Duodenal mucosa (tissue), 2 donors: ENCODE data around the gene PRICKLE4.

Experiments used
- H3K27ac ChIP-seq: one replicate; pipeline ENCODE4 v1.7.0; 2013; ENCODE audit warnings: low read depth, low read length
- H3K27me3 ChIP-seq, 2 donors: one replicate each; pipeline ENCODE4 v1.7.0; 2013; ENCODE audit warnings: low read length in 2 of 2, control low read depth in 1 of 2; ENCODE audit not compliant: insufficient read depth in 2 of 2, control insufficient read depth in 1 of 2
- H3K36me3 ChIP-seq, 2 donors: one replicate each; pipeline ENCODE4 v1.7.0; 2013; ENCODE audit warnings: low read length in 2 of 2, control low read depth in 1 of 2; ENCODE audit not compliant: insufficient read depth in 2 of 2, control insufficient read depth in 1 of 2
- H3K4me1 ChIP-seq, 2 donors: one replicate each; pipeline ENCODE4 v1.7.0; 2013; ENCODE audit warnings: low read length in 2 of 2, control low read depth in 1 of 2; ENCODE audit not compliant: insufficient read depth in 2 of 2, control insufficient read depth in 1 of 2
- H3K4me3 ChIP-seq, 2 donors: one replicate each; pipeline ENCODE4 v1.7.0; 2013; ENCODE audit warnings: low read length in 2 of 2, low read depth in 1 of 2
- H3K9ac ChIP-seq, 2 donors: one replicate each; pipeline ENCODE4 v1.7.0; 2013; ENCODE audit warnings: low read length in 2 of 2, low read depth in 1 of 2
- H3K9me3 ChIP-seq, 2 donors: one replicate each; pipeline ENCODE4 v1.7.0; 2013; ENCODE audit warnings: low read length in 2 of 2, control low read depth in 1 of 2; ENCODE audit not compliant: control insufficient read depth in 1 of 2

The PRICKLE4 gene

GRCh38 chr6:41775293-41775882, 5.2 kb upstream of the PRICKLE4 start:
- no peak overlapping the region for H3K27ac ChIP-seq
- H3K4me1 ChIP-seq = peaks cover 10 to 12% of the 10 kb centered on the region in 2 donors
- H3K36me3 ChIP-seq = peaks cover 25 to 39% of the 10 kb centered on the region in 2 donors
- H3K27me3 ChIP-seq = no peaks in the 10 kb centered on the region
- no peak overlapping the region for H3K9ac ChIP-seq
- H3K9me3 ChIP-seq = no peaks in the 10 kb centered on the region
- H3K4me3 ChIP-seq = no peak overlapping the region

DNA sequence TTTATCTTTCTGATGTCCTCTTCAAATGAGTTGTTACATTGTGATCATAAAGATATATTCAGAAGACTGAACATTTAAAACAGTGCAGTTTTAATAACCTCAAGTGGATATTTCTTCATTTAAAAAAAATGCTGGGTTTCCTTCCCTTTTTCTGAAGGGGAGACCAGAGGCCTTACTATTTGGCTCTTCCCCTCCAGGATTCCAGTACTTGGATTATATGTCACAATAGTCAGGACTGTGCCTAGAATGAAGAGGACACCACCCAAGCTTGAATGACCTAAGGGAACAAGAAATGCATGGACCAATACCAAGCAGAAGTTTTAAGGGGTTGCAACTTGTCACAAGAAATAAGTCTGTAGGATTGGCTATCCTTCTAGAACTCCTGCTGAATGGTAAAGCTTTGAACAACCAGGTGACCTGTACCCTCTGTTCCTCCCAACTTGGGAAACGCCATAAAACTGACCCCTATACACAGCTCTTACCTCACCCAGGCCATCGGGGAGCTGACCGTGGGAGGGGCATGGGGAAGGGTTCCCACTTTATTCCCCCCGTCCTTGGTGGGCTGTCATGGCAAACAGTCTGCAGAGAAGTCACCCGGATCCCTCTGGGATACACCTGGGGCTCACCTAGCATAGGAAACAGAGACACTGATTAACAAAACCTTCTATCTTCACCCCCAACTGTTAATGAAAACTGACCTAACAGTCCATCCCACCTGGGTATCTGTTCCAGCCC, 2.9 kb upstream of the PRICKLE4 start:
- Histone ChIP-seq H3K36me3 (peaks cover 17 to 21% of the 10 kb centered on the region in 2 donors), H3K27me3 (no peaks in the 10 kb centered on the region), H3K4me3 (no peak overlapping the region), H3K9ac (no peak overlapping the region), H3K27ac (no peak overlapping the region), H3K4me1 (peaks cover 20 to 21% of the 10 kb centered on the region in 2 donors), H3K9me3 (no peaks in the 10 kb centered on the region)

GRCh38 chr6:41778895-41779294, 1.7 kb upstream of the PRICKLE4 start:
- Histone ChIP-seq H3K9me3 (no peaks in the 10 kb centered on the region), H3K36me3 (peaks cover 14 to 19% of the 10 kb centered on the region in 2 donors), H3K4me1 (peaks cover 20 to 29% of the 10 kb centered on the region in 2 donors), H3K27me3 (no peaks in the 10 kb centered on the region), H3K27ac (no peak overlapping the region), H3K9ac (peak overlapping the region; percentile 50 to 61), H3K4me3 (peak overlapping the region; percentile 50 to 72)

DNA sequence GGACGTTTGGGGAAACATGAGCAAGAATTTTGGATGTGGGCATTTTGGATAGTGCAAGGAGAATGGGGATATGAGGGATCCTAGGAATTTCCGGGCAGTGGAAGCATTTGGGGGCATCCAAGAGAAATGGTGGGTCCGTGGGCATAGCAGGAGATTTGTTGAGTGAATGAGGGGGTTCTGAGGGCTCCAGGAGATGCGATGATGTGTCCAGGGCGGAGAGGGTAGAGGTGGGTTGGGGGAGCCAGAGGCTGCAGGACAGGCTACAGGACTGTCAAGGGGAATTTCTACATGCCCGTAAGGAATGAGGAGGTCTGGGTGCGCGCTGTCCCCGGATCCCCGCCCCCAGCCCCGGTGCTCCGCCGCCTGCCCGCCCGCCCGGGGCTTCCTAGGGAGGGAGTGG, 1.2 kb upstream of the PRICKLE4 start:
- Histone ChIP-seq H3K36me3 (peaks cover 11 to 18% of the 10 kb centered on the region in 2 donors), H3K4me1 (peaks cover 25 to 34% of the 10 kb centered on the region in 2 donors), H3K27me3 (no peaks in the 10 kb centered on the region), H3K27ac (no peak overlapping the region), H3K9me3 (no peaks in the 10 kb centered on the region), H3K4me3 (peak overlapping the region; percentile 50 to 72), H3K9ac (peak overlapping the region; percentile 50 to 61)

- Histone ChIP-seq H3K4me3 (peak within 1 kb of the TSS; percentile 81 to 92), H3K36me3 (peaks cover 4 to 14% of the 10 kb centered on the region in 2 donors)
These were observed 613 bp upstream of the PRICKLE4 start, which contains the start of gene FRS3 for GRCh38 chr6:41779788-41780550. FRS3 (minus strand) TSS chr6:41779900; CDS start chr6:41776987, 2,913 bp downstream.

DNA sequence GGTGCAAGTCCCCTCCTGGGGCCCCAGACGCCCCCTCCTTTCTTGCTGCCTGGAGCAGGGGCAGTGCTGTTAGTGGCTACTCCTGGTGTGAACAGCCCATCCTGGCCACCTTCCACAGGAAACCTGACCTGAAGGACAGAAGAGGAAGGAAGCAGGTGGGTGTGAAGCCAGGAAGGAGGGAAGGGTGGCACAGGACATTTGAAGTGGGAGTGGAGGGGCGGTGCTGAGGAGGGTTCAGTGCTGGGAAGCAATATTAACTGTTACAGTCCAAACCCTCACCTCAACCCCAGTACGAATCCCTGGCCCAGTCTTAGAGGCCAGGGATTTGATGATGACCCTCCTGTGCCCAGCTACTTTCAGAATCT, 766 bp downstream of the PRICKLE4 start:
- no peak overlapping the region for H3K27ac ChIP-seq

More at GRCh38 chr6:41779788-41780550, 613 bp upstream of the PRICKLE4 start, which contains the start of gene FRS3:
- Histone ChIP-seq H3K27ac (peak within 1 kb of the TSS; percentile 52), H3K27me3 (no peaks in the 10 kb centered on the region), H3K9me3 (no peaks in the 10 kb centered on the region), H3K4me1 (peaks cover 31 to 40% of the 10 kb centered on the region in 2 donors), H3K9ac (peak within 1 kb of the TSS; percentile 65 to 76)

DNA sequence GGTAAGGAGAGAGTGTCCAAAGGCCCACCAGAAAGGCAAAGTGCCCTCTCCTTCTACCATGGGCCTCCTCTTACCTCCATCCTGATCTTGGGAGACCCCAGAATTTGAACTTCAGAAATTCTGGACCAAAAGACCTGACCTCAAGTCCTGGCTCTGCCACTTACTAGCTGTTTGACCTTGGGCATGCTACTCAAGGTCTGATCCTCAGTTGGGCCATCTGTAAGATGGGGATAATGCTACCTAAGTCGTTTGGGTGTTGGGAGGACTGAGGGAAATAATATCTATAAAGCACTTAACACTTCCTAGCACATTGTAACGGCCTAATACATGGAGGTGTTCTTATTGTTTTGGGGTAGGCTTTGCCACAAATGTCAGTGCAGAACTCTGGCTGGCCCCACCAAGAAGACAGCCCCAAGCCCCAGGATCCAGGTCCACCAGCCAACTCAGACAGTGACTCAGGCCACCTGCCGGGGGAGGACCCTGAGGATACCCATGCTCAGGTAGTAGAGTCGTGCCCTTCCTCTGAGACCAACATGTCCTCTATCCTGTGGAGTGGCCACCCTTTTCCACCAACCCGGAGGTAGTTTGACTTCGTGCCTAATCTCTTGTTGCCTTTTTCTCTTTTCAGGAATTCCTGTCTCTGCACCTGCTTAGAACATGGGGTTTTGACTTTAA, 2.7 kb downstream of the PRICKLE4 start:
- H3K27ac ChIP-seq = no peak overlapping the region
- H3K9me3 ChIP-seq = no peaks in the 10 kb centered on the region
- no peaks in the 10 kb centered on the region for H3K27me3 ChIP-seq
- H3K4me1 ChIP-seq = peaks cover 40 to 49% of the 10 kb centered on the region in 2 donors
- no peak overlapping the region for H3K4me3 ChIP-seq
- no peak overlapping the region for H3K9ac ChIP-seq
- H3K36me3 ChIP-seq = no peaks in the 10 kb centered on the region

More for the DNA sequence above, 766 bp downstream of the PRICKLE4 start:
- Histone ChIP-seq H3K27me3 (no peaks in the 10 kb centered on the region), H3K9me3 (no peaks in the 10 kb centered on the region), H3K9ac (peak overlapping the region; percentile 51 to 64), H3K4me1 (peaks cover 43 to 49% of the 10 kb centered on the region in 2 donors), H3K36me3 (peaks cover 0 to 6% of the 10 kb centered on the region in 2 donors), H3K4me3 (peak overlapping the region; percentile 81 to 92)

DNA sequence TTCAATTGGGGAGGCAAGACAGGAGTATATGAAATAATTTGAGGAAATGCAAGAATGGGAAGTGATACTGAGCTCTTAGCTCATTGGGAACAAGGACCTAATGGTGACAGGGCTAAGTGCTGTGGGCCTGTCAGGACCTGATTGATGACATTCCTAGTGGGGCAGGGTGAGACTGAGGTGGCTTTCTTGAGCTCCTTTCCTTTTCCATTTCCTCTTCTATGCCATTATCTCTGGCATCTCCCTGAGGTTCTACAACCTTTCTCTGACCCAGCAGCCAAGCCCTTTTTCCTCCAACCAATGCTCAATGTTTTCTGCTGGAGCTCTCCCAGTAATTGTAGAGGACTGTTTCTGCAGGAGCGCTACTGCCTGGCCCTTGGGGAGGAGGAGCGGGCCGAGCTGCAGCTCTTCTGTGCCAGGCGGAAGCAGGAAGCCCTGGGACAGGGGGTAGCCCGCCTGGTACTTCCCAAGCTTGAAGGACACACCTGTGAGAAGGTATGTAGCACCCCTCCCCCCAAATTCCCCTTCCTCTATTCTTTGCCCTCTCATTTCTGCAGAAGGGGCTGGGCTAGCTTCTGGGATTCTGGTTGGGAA, 4.1 kb downstream of the PRICKLE4 start:
- Histone ChIP-seq H3K36me3 (peaks cover 5 to 8% of the 10 kb centered on the region in 2 donors), H3K27me3 (no peaks in the 10 kb centered on the region), H3K4me1 (peaks cover 39 to 48% of the 10 kb centered on the region in 2 donors), H3K9ac (peak overlapping the region; percentile 15 to 25), H3K9me3 (no peaks in the 10 kb centered on the region), H3K4me3 (peak overlapping the region in 1 of 2 donors; percentile 89), H3K27ac (peak overlapping the region; percentile 54)

DNA sequence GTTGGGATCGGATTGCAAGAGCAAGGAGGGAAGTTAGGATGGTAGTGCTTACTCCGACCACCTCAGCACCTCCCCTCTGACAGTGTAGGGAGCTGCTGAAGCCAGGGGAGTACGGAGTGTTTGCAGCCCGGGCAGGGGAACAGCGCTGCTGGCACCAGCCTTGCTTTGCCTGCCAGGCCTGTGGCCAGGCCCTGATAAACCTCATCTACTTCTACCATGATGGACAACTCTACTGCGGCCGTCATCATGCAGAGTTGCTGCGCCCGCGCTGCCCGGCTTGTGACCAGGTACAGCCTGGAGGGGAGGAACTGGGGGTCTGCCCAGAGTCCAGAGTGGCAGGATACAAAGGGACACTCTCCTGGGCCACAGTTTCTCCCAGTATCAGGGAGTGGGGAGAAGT, 4.7 kb downstream of the PRICKLE4 start:
- Histone ChIP-seq H3K4me3 (peak overlapping the region in 1 of 2 donors; percentile 89), H3K27ac (peak overlapping the region; percentile 17), H3K4me1 (peaks cover 39 to 48% of the 10 kb centered on the region in 2 donors), H3K36me3 (peaks cover 10 to 14% of the 10 kb centered on the region in 2 donors), H3K9ac (peak overlapping the region in 1 of 2 donors; percentile 15), H3K9me3 (no peaks in the 10 kb centered on the region), H3K27me3 (no peaks in the 10 kb centered on the region)
